Duodenal mucosa (tissue), 2 donors: ENCODE results near the gene IFT88.

ENCODE experiments used
- H3K27ac ChIP-seq: one replicate; pipeline ENCODE4 v1.7.0; 2013; ENCODE audit warnings: low read depth, low read length
- H3K27me3 ChIP-seq, 2 donors: one replicate each; pipeline ENCODE4 v1.7.0; 2013; ENCODE audit warnings: low read length in 2 of 2, control low read depth in 1 of 2; ENCODE audit not compliant: insufficient read depth in 2 of 2, control insufficient read depth in 1 of 2
- H3K36me3 ChIP-seq, 2 donors: one replicate each; pipeline ENCODE4 v1.7.0; 2013; ENCODE audit warnings: low read length in 2 of 2, control low read depth in 1 of 2; ENCODE audit not compliant: insufficient read depth in 2 of 2, control insufficient read depth in 1 of 2
- H3K4me1 ChIP-seq, 2 donors: one replicate each; pipeline ENCODE4 v1.7.0; 2013; ENCODE audit warnings: low read length in 2 of 2, control low read depth in 1 of 2; ENCODE audit not compliant: insufficient read depth in 2 of 2, control insufficient read depth in 1 of 2
- H3K4me3 ChIP-seq, 2 donors: one replicate each; pipeline ENCODE4 v1.7.0; 2013; ENCODE audit warnings: low read length in 2 of 2, low read depth in 1 of 2
- H3K9ac ChIP-seq, 2 donors: one replicate each; pipeline ENCODE4 v1.7.0; 2013; ENCODE audit warnings: low read length in 2 of 2, low read depth in 1 of 2
- H3K9me3 ChIP-seq, 2 donors: one replicate each; pipeline ENCODE4 v1.7.0; 2013; ENCODE audit warnings: low read length in 2 of 2, control low read depth in 1 of 2; ENCODE audit not compliant: control insufficient read depth in 1 of 2

The IFT88 gene

DNA sequence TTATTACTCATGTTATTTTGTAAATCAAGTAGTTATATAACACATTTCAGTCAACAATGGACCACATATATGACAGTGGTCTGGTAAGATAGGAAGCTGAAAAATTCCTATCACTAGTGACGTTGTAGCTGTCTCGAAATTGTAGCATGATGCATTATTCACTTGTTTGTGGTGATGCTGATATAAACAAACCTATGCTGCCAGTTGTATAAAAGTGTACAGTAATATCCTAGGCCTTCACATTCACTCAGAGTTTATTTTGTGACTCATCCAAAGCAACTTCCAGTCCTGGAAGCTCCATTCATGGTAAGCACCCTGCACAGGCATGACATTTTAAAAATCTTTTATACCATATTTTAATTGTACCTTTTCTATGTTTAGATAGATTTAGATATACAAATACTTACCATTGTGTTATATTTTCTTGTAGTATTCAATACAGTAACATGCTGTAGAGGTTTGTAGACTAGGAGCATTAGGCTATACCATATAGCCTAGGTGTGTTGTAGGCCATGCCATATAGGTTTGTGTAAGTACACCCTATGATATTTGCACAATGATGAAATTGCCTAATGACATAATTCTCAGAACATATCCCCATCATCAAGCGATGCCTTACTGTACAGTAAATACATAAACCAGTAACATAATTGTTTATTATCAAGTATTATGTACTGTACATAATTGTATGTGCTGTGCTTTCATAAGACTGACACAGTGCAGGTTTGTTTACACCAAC lies 49.3 kb downstream of the IFT88 start:
- H3K9me3 ChIP-seq: no peaks in the 10 kb centered on the region
- H3K9ac ChIP-seq: no peak overlapping the region
- H3K27me3 ChIP-seq: no peaks in the 10 kb centered on the region
- no peak overlapping the region for H3K4me3 ChIP-seq
- no peak overlapping the region for H3K27ac ChIP-seq
- H3K36me3 ChIP-seq: peaks cover 3 to 12% of the 10 kb centered on the region in 2 donors
- H3K4me1 ChIP-seq: no peaks in the 10 kb centered on the region

GRCh38 chr13:20623000-20623399 lies 56.0 kb downstream of the IFT88 start:
- H3K36me3 ChIP-seq: peaks cover 6 to 16% of the 10 kb centered on the region in 2 donors
- no peaks in the 10 kb centered on the region for H3K27me3 ChIP-seq

DNA sequence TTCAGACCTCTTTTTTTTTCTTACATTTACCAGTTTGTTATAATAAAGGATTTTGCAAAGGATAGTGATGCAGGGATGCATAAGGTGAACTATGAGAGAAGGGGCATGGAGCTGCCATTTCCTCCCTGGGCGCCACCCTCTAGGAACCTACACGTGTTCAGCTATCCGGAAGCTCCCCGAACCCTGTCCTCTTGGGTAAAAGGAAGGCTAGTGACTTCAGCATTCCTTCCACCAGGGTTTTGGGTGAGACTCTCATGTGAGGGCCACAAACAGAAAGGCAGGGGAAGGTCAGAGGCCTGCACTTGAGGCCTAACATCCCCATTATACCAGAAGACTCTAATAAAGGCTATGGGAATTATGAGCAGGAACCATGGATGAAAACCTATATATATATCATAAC lies 57.3 kb downstream of the IFT88 start:
- Histone ChIP-seq H3K9ac (no peak overlapping the region), H3K36me3 (peaks cover 6 to 16% of the 10 kb centered on the region in 2 donors), H3K9me3 (peaks cover 0 to 4% of the 10 kb centered on the region in 2 donors), H3K27ac (no peak overlapping the region), H3K27me3 (no peaks in the 10 kb centered on the region), H3K4me1 (no peaks in the 10 kb centered on the region), H3K4me3 (no peak overlapping the region)

More at GRCh38 chr13:20623000-20623399, 56.0 kb downstream of the IFT88 start:
- H3K4me3 ChIP-seq: no peak overlapping the region
- H3K4me1 ChIP-seq: no peaks in the 10 kb centered on the region
- H3K27ac ChIP-seq: no peak overlapping the region
- no peak overlapping the region for H3K9ac ChIP-seq
- peaks cover 0 to 4% of the 10 kb centered on the region in 2 donors for H3K9me3 ChIP-seq

- H3K27me3 ChIP-seq: no peaks in the 10 kb centered on the region
- peaks cover 3 to 10% of the 10 kb centered on the region in 2 donors for H3K36me3 ChIP-seq
Observed at GRCh38 chr13:20633802-20634201, 66.8 kb downstream of the IFT88 start.

DNA sequence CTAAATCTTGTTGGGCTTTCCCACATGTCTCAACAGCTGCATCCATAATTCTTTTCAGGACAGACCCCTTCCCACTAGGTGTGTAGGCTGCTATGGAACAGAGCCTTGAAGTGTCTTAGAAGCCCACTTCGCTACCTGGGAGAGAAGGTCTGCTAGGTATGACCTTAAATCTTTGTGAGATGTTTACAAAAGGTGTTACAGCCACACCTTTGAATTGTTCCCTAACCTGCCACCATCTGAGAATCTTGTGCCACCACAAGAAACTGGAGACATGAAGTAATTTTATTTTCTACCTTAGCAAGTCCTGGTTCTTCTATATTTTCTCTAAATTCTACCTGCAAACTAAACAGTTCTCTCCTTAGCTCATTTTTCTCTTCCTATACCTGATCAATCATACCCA lies 69.1 kb downstream of the IFT88 start:
- Histone ChIP-seq H3K9ac (no peak overlapping the region), H3K4me3 (no peak overlapping the region), H3K27me3 (no peaks in the 10 kb centered on the region), H3K27ac (no peak overlapping the region), H3K4me1 (no peaks in the 10 kb centered on the region), H3K9me3 (no peaks in the 10 kb centered on the region), H3K36me3 (peaks cover 3 to 10% of the 10 kb centered on the region in 2 donors)

More at GRCh38 chr13:20633802-20634201, 66.8 kb downstream of the IFT88 start:
- Histone ChIP-seq H3K4me3 (no peak overlapping the region), H3K9ac (no peak overlapping the region), H3K27ac (no peak overlapping the region), H3K4me1 (no peaks in the 10 kb centered on the region), H3K9me3 (no peaks in the 10 kb centered on the region)

- peaks cover 0 to 6% of the 10 kb centered on the region in 2 donors for H3K36me3 ChIP-seq
- H3K9ac ChIP-seq: no peak overlapping the region
Observed at GRCh38 chr13:20637811-20638210, 70.9 kb downstream of the IFT88 start.

GRCh38 chr13:20647758-20648157 lies 80.8 kb downstream of the IFT88 start:
- H3K27me3 ChIP-seq: no peaks in the 10 kb centered on the region
- no peak overlapping the region for H3K9ac ChIP-seq
- no peak overlapping the region for H3K4me3 ChIP-seq
- H3K9me3 ChIP-seq: no peaks in the 10 kb centered on the region
- H3K4me1 ChIP-seq: no peaks in the 10 kb centered on the region
- no peak overlapping the region for H3K27ac ChIP-seq
- no peaks in the 10 kb centered on the region for H3K36me3 ChIP-seq

More at GRCh38 chr13:20637811-20638210, 70.9 kb downstream of the IFT88 start:
- Histone ChIP-seq H3K9me3 (no peaks in the 10 kb centered on the region), H3K27me3 (no peaks in the 10 kb centered on the region), H3K4me3 (no peak overlapping the region), H3K27ac (no peak overlapping the region), H3K4me1 (no peaks in the 10 kb centered on the region)

- Histone ChIP-seq H3K9me3 (no peaks in the 10 kb centered on the region), H3K4me3 (no peak overlapping the region), H3K27me3 (no peaks in the 10 kb centered on the region), H3K36me3 (no peaks in the 10 kb centered on the region), H3K4me1 (no peaks in the 10 kb centered on the region), H3K9ac (no peak overlapping the region), H3K27ac (no peak overlapping the region)
Observed at GRCh38 chr13:20652946-20653345, 86.0 kb downstream of the IFT88 start.

DNA sequence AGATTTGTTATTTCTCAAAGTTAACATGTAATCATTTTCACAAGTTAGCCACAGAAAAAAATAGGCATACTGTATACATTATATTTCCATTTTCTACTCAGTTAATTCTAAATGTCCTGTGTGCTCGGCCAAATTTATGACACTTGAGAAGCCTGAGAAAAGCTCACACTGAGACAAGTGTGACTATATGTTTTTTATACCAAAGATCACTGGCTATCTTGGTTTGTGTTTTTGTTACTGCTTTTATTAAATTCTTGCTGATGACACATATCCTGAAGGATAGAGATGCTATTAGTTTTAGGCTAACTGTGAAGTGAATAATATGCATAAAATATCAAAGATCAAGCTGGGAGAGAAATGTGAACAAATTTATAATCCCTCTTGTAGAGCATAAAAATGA lies 87.2 kb downstream of the IFT88 start:
- Histone ChIP-seq H3K36me3 (no peaks in the 10 kb centered on the region), H3K9me3 (no peaks in the 10 kb centered on the region), H3K4me1 (no peaks in the 10 kb centered on the region), H3K9ac (no peak overlapping the region), H3K4me3 (no peak overlapping the region), H3K27me3 (no peaks in the 10 kb centered on the region), H3K27ac (no peak overlapping the region)

DNA sequence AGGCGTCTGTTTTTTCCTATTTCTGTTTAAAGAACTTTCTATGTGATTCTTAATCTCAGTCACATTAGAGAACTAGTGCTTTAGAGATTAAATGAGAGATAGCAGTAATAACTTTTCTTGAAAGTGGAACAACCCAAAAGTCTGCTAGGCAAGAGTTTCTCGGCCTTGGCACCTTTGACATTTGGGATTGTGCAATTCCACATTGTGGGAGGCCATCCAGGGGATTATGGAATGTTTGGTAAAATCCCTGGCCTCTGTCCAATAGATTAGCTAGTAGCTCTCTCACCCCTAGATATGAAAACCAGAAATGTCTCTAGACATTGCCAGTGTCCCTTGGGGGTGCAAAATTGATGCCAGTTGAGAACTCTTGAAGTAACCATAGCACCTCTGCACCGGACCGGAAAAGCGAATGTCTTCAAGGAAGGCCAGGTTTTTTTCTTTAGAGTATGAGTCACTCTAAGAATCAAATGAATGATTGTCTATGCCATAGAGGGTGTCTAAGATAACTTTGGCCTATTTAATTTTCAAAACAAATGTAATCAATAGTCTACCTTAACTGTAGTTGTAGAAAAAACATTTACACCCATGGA lies 91.6 kb downstream of the IFT88 start:
- H3K36me3 ChIP-seq: no peaks in the 10 kb centered on the region
- no peak overlapping the region for H3K27ac ChIP-seq

More for the DNA sequence above, 91.6 kb downstream of the IFT88 start:
- H3K4me3 ChIP-seq: no peak overlapping the region
- H3K9me3 ChIP-seq: no peaks in the 10 kb centered on the region
- H3K27me3 ChIP-seq: no peaks in the 10 kb centered on the region
- H3K9ac ChIP-seq: no peak overlapping the region
- H3K4me1 ChIP-seq: no peaks in the 10 kb centered on the region
